HG03442 (cell line): ENCODE measurements around the gene PREP.

Experiments used
- ATAC-seq: cut with Tn5 transposase; IDR thresholded peaks from one replicate; pipeline ENCODE4 v1.9.1; 2021; ENCODE audit warnings: mild to moderate bottlenecking, moderate library complexity; ENCODE audit not compliant: unreplicated experiment

PREP gene

GRCh38 chr6:105310947-105311346 is 91.9 kb downstream of the PREP start:
- no peak for ATAC-seq

GRCh38 chr6:105310371-105310770 is 92.5 kb downstream of the PREP start:
- no peak for ATAC-seq

DNA sequence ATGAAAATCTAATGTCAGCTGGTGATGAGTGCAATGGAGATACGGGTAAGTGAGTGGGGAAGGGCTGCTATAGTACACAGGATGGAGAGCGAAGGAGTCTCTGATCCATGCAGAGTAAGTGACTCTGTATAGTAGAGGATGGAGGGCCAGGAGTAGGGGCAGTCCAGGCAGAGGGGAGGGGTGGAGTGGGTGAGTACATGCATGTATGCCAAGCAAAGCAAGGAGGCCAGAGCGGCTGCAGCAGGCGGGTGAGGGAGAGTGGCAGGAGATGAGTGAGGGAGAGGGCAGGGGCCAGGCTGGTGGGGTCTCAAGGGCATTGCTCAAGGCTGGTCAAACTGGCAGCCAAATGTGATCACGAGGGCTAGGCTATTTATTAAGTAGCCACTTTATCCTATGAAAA is 94.0 kb downstream of the PREP start:
- ATAC-seq: no peak

GRCh38 chr6:105305521-105305920 is 97.4 kb downstream of the PREP start:
- ATAC-seq: no peak

- ATAC-seq: no peak
Observed at GRCh38 chr6:105304825-105305224, 98.1 kb downstream of the PREP start.

DNA sequence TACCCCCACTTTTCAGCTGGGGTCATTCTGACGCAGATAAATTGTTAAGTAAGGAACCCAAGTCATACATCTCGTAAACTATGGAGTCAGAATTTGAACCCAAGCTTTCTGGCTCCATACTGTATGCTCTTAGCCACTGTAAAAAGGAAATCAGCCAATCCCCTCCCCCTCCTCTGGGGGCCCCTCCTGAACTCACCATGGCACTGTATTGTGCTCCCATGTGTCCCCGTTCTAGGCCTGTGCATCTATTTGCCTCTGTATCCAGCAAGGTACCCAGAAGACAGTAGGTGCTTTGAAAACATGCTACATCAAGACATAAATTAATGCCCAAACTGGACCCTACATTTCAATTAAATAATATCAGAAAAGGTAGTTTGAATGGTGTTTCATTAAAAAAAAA is 98.5 kb downstream of the PREP start:
- ATAC-seq: no peak

- ATAC-seq: no peak
Observed at GRCh38 chr6:105302617-105303128, 100.2 kb downstream of the PREP start.

GRCh38 chr6:105301756-105302616 is 100.9 kb downstream of the PREP start:
- ATAC-seq: no peak

- no peak for ATAC-seq
Observed at GRCh38 chr6:105301072-105301503, 101.8 kb downstream of the PREP start.

GRCh38 chr6:105300090-105300489 is 102.8 kb downstream of the PREP start:
- ATAC-seq: no peak

DNA sequence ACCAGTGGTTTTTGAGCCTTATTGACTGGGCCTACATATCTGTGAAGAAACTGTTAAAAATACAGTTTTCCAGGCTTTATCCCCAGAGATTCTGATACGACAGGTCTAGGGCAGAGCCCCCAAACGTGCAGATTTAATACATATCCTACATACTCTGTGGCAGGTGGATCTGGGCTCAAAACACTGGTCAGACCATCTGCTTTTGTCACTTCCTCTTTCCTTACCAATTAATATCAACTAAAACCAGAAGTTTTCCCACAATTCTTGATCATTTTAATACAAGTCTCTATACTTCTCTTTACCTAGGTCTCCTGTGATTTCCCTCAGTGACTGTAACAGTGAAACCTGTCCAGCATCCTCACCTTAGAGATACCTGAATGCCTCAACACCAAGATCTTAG is 108.8 kb downstream of the PREP start:
- no peak for ATAC-seq

- no peak for ATAC-seq
Observed at GRCh38 chr6:105292689-105293339, 110.1 kb downstream of the PREP start.

DNA sequence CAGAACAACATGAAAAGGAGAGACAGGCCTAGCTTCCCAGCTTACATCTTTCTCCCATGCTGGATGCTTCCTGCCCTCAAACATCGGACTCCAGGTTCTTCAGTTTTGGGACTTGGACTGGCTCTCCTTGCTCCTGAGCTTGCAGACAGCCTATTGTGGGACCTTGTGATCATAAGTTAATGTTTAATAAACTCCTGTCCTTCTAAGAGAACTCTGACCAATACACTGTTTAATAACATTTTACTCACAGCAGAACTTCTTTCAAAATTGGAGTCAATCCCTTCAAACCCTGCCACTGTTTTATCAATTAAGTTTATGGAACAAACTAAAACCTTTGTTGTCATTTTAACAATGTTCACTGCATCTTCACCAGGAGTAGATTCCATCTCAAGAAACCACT is 111.4 kb downstream of the PREP start:
- ATAC-seq: no peak

- no peak for ATAC-seq
Observed at GRCh38 chr6:105282631-105283585, 120.0 kb downstream of the PREP start.

DNA sequence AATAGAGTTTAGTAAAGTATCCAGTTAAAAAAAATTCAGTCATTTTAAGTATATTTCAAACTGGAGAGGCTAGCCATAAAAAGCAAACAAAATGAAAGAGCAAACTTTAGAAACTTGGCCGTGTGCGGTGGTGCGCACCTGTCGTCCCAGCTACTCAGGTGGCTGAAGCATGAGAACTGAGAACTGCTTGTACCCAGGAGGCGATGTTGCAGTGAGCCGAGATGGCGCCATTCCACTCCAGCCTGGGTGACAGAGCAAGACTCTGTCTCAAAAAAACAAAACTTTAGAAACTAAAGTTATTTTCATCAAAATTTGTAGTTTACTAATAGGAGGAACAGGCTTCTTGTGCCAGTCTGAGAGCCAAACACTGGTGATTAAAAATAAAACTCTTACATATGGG is 122.8 kb downstream of the PREP start:
- no peak for ATAC-seq

DNA sequence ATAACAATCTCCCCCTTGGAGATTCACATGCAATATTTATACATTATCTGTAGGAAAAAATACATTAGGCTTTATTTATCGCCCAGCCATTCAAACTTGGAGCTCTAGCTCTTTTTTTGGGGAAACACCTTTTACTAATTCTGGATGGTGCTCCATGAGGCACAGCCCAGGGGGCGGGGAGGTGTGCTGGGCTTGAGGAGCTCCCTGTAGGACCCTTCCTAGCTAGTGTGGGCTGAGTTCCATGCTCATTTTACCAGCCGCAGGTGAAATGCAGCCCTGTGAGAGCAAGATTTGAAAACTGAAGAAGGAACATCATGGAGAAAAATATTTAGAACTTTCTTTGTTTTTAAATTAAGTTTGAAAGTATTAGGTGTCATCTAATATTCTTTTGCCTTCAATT is 123.4 kb downstream of the PREP start:
- ATAC-seq: no peak

GRCh38 chr6:105278813-105279212 is 124.1 kb downstream of the PREP start:
- no peak for ATAC-seq

DNA sequence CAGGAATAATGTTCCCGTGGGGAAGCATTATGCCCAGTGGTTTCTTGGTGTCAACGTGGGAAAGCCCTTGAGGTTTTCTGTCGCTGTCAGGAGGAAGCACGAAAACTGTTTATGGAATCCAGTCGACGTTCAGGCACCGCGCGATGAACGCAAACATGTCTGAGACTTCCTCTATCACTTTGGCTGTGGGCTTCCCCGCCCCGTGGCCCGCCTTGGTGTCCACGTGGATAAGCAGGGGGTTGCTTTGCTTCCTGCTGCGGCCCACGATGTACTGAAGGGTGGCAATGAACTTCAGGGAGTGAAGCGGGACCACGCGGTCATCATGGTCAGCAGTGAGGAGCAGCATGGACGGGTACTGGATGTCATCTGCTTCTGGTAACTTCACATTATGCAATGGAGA is 124.8 kb downstream of the PREP start:
- ATAC-seq: no peak

GRCh38 chr6:105276374-105276773 is 126.5 kb downstream of the PREP start:
- no peak for ATAC-seq

- ATAC-seq: no peak
Observed at GRCh38 chr6:105275542-105275941, 127.3 kb downstream of the PREP start.

GRCh38 chr6:105274678-105275077 is 128.2 kb downstream of the PREP start:
- no peak for ATAC-seq
